Mesendoderm (in vitro differentiated cells): ENCODE data around the gene NAPSA.

Experiments used
- DNase-seq: peaks from one replicate; pipeline ENCODE4 v3.0.0; 2013
- H2AK5ac ChIP-seq: 2 replicates; pipeline ENCODE4 v1.6.1; 2013; ENCODE audit warnings: low read length, inconsistent platforms
- H2BK120ac ChIP-seq: 2 replicates; pipeline ENCODE4 v1.6.1; 2013; ENCODE audit warnings: low read depth, mild to moderate bottlenecking, low read length, moderate library complexity, mixed read lengths
- H2BK15ac ChIP-seq: replicated peaks from 2 replicates; pipeline ENCODE4 v1.6.1; 2013; ENCODE audit warnings: low read depth, mild to moderate bottlenecking, moderate library complexity
- H2BK5ac ChIP-seq: 2 replicates; pipeline ENCODE4 v1.6.1; 2013; ENCODE audit warnings: low read length, inconsistent platforms
- H3K18ac ChIP-seq: 2 replicates; pipeline ENCODE4 v1.6.1; 2013; ENCODE audit warnings: mild to moderate bottlenecking, low read length, mixed read lengths
- H3K23ac ChIP-seq: one replicate; pipeline ENCODE4 v1.6.1; 2013; ENCODE audit warnings: low read length
- H3K27ac ChIP-seq: 2 replicates; pipeline ENCODE4 v1.5.1; 2013; ENCODE audit warnings: low read depth, mild to moderate bottlenecking, inconsistent platforms, low read length, moderate library complexity
- H3K27me3 ChIP-seq: 2 replicates; pipeline ENCODE4 v1.6.1; 2013; ENCODE audit warnings: low read length, control low read depth, mild to moderate bottlenecking, inconsistent platforms; ENCODE audit not compliant: insufficient read depth, poor library complexity
- H3K36me3 ChIP-seq: 2 replicates; pipeline ENCODE4 v1.6.1; 2013; ENCODE audit warnings: low read length, inconsistent platforms; ENCODE audit not compliant: control insufficient read depth, insufficient read depth
- H3K4ac ChIP-seq: one replicate; pipeline ENCODE4 v1.6.1; 2013; ENCODE audit warnings: low read depth, mild to moderate bottlenecking, low read length, moderate library complexity
- H3K4me1 ChIP-seq: 2 replicates; pipeline ENCODE4 v1.6.1; 2013; ENCODE audit warnings: low read depth, low read length, inconsistent platforms; ENCODE audit not compliant: control insufficient read depth
- H3K4me2 ChIP-seq: 2 replicates; pipeline ENCODE4 v1.6.1; 2013; ENCODE audit warnings: low read length
- H3K4me3 ChIP-seq: 2 replicates; pipeline ENCODE4 v1.5.1; 2013; ENCODE audit warnings: mild to moderate bottlenecking, low read length
- H3K56ac ChIP-seq: one replicate; pipeline ENCODE4 v1.6.1; 2013; ENCODE audit warnings: low read length
- H3K79me1 ChIP-seq: 2 replicates; pipeline ENCODE4 v1.6.1; 2013; ENCODE audit warnings: low read length, inconsistent platforms
- H3K79me2 ChIP-seq: 2 replicates; pipeline ENCODE4 v1.6.1; 2013; ENCODE audit warnings: mild to moderate bottlenecking, low read length; ENCODE audit not compliant: control insufficient read depth, insufficient read depth
- H3K9ac ChIP-seq: 2 replicates; pipeline ENCODE4 v1.6.1; 2013; ENCODE audit warnings: low read length, inconsistent platforms
- H4K5ac ChIP-seq: one replicate; pipeline ENCODE4 v1.6.1; 2013; ENCODE audit warnings: low read length
- H4K8ac ChIP-seq: one replicate; pipeline ENCODE4 v1.6.1; 2013; ENCODE audit warnings: low read depth, mild to moderate bottlenecking, control low read depth, low read length, moderate library complexity
- WGBS: extraction: QIAGEN DNeasy Blood & Tissue Kit; methylation state at CpG from one replicate; pipeline ENCODE4 v1.1.7; 2013; ENCODE audit warnings: low lambda C conversion rate, missing lambda C conversion rate; ENCODE audit not compliant: insufficient coverage; ENCODE audit errors: extremely low coverage; 5-methylcytosine and 5-hydroxymethylcytosine counted together

NAPSA gene

DNA sequence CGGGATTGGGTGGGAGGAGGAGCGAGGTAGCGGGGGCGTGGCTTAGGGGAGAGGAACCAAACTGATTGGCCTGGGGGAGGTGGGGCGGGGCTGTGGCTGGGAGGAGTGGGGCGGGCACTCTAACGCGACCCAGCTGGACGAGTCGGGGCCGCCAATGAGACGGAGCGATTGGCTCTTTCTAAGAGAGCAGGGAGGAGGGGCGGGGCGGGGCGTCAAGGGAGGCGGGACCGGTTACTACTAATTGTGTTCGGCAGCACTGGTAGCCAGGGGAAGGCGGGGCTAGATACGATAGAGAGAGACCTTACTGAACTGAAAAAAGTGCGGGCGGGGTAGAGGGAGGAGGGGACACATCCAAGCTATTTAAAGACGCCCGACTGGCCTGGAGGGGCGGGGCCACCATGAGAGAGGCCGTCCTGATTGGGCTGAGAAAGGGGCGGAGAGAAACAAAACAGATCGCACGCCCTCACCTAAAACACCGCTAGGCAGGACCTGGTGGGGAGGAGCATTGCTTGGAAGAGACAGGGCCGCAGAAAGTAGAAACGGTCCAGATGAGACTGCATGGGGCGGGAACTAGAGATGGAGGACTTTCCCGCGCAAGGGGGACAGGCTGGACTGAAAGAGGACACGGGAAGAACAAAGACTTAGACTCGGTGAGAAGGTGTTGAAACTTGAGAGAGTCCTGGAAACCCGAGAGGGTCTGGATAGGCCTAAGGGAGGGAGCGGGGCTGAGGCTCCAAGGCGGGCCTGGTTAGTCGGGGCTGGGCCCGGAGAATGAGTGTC is 36.1 kb downstream of the NAPSA start, which contains the start of gene KCNC3:
TSS of gene KCNC3 (minus strand) at position 232 of the 780 bp plus-strand sequence. CDS start 295 bp downstream, outside the sequence.
- Histone ChIP-seq H2BK5ac (no peak within 1 kb of the TSS), H3K27me3 (peaks cover 15% of the 10 kb centered on the region), H4K8ac (no peak within 1 kb of the TSS), H3K79me2 (no peaks in the 10 kb centered on the region), H3K79me1 (no peaks in the 10 kb centered on the region), H2AK5ac (no peak within 1 kb of the TSS), H3K27ac (no peak within 1 kb of the TSS), H3K4me1 (peaks cover 6% of the 10 kb centered on the region), H3K4me2 (peak within 1 kb of the TSS; percentile 83), H3K18ac (peak within 1 kb of the TSS; percentile 31), H4K5ac (no peak within 1 kb of the TSS), H3K4ac (no peak within 1 kb of the TSS), H2BK120ac (no peak within 1 kb of the TSS), H2BK15ac (no peak within 1 kb of the TSS), H3K9ac (peak within 1 kb of the TSS; percentile 90), H3K36me3 (no peaks in the 10 kb centered on the region), H3K4me3 (peak within 1 kb of the TSS; percentile 55), H3K56ac (peak within 1 kb of the TSS; percentile 98), H3K23ac (peak within 1 kb of the TSS; percentile 24)
- DNase-seq = peak; percentile 100
- WGBS = no CpG with 5 or more reads among the region's 43 CpGs

- Histone ChIP-seq H3K27ac (no peak overlapping the region), H3K23ac (no peak overlapping the region), H4K5ac (no peak overlapping the region), H2BK5ac (no peak overlapping the region), H3K18ac (peak overlapping the region; percentile 31), H3K9ac (no peak overlapping the region), H3K4me3 (no peak overlapping the region), H4K8ac (no peak overlapping the region), H3K79me2 (no peaks in the 10 kb centered on the region), H3K4me1 (peaks cover 6% of the 10 kb centered on the region), H2BK120ac (no peak overlapping the region), H3K4ac (no peak overlapping the region), H3K79me1 (no peaks in the 10 kb centered on the region), H3K4me2 (peak overlapping the region; percentile 48), H2BK15ac (no peak overlapping the region), H2AK5ac (no peak overlapping the region), H3K27me3 (peaks cover 15% of the 10 kb centered on the region), H3K56ac (peak overlapping the region; percentile 84), H3K36me3 (no peaks in the 10 kb centered on the region)
- WGBS = no CpG with 5 or more reads among the region's 40 CpGs
- DNase-seq = no peak
Measured at GRCh38 chr19:50328873-50329145, 36.6 kb downstream of the NAPSA start.

- Histone ChIP-seq H3K56ac (peak overlapping the region; percentile 84), H2BK5ac (no peak overlapping the region), H3K9ac (peak overlapping the region; percentile 63), H2BK120ac (no peak overlapping the region), H3K4me3 (peak overlapping the region; percentile 12), H3K79me2 (no peaks in the 10 kb centered on the region), H3K4me1 (peaks cover 6% of the 10 kb centered on the region), H4K5ac (no peak overlapping the region), H3K23ac (peak overlapping the region; percentile 24), H3K27me3 (peaks cover 15% of the 10 kb centered on the region), H3K4ac (no peak overlapping the region), H3K79me1 (no peaks in the 10 kb centered on the region), H3K27ac (no peak overlapping the region), H4K8ac (no peak overlapping the region), H3K4me2 (peak overlapping the region; percentile 48), H3K36me3 (no peaks in the 10 kb centered on the region), H3K18ac (peak overlapping the region; percentile 31), H2AK5ac (no peak overlapping the region), H2BK15ac (no peak overlapping the region)
- no CpG with 5 or more reads among the region's 104 CpGs for WGBS
- DNase-seq = peak; percentile 36
Measured at GRCh38 chr19:50328224-50328872, 37.1 kb downstream of the NAPSA start.

DNA sequence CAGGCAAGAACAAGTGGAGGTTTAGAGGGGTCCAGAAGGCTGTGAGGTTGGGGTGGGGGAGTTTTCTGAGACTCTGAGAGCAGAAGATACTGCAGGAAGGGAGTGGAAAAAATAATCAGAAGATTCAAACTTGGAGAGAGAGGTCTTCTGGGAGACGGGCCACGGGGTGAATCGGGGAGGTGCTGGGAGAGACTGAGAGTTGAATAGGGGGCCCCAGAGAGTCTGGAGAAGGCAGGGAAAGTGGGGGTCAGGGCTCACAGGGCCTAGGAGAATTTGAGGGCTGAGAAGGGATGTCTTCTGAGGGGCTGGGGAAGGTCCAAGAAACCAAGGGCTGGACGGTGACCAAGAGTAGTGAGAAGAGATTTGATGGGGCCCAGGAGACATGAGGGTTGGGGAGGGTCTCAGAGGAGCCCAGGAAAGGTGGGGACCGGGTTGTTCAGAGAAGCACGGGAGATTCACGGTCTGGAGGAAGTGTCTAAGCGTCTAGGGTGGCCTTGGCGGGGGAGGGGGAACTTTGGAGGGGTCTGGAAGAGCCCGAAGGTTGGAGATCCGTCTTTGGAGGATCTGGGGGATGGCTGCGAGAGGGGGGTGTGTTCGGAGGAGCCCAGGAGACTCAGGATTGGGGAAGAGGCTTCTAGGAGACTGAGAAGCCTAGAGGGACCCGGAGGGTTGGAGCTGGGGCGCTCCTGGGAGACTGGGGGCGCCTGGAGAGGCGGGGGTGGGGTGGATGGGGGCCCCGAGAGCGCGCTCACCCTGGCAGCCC is 37.8 kb downstream of the NAPSA start:
- Histone ChIP-seq H3K18ac (no peak overlapping the region), H3K4me2 (no peak overlapping the region), H3K56ac (no peak overlapping the region), H3K9ac (no peak overlapping the region), H2AK5ac (no peak overlapping the region), H3K23ac (no peak overlapping the region), H3K79me2 (no peaks in the 10 kb centered on the region), H3K4me3 (no peak overlapping the region), H3K27ac (no peak overlapping the region), H3K27me3 (peaks cover 15% of the 10 kb centered on the region), H3K4ac (no peak overlapping the region), H3K79me1 (no peaks in the 10 kb centered on the region), H4K8ac (no peak overlapping the region), H2BK120ac (no peak overlapping the region), H4K5ac (no peak overlapping the region), H2BK5ac (no peak overlapping the region), H3K4me1 (peaks cover 6% of the 10 kb centered on the region), H2BK15ac (no peak overlapping the region), H3K36me3 (no peaks in the 10 kb centered on the region)
- no peak for DNase-seq
- no CpG with 5 or more reads among the region's 20 CpGs for WGBS

DNA sequence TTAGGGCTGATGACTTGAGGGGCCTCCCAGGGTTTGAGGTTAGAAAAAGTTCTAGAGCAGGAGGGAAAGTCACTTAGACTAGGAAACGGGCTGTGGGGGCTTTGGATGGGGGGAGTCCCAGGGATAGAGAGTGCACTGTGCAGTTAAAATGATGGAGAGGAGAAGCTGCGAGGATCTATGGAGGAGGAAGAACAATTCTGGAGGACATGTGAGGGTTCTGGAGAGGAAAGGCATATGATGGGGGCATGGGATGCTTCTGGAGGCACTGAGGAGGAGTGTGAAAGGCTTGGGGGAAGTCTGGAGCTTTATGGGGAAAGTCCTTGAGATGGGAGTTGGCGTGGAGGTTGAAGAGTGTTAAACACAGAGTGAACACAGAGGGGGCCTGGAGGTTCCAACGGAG is 38.4 kb downstream of the NAPSA start:
- H2BK15ac ChIP-seq = no peak overlapping the region
- no peak overlapping the region for H3K9ac ChIP-seq
- no peak overlapping the region for H2BK120ac ChIP-seq
- H2AK5ac ChIP-seq = no peak overlapping the region
- H4K5ac ChIP-seq = no peak overlapping the region
- H2BK5ac ChIP-seq = no peak overlapping the region
- H3K79me2 ChIP-seq = no peaks in the 10 kb centered on the region
- no peak for DNase-seq
- H3K4ac ChIP-seq = no peak overlapping the region
- H3K4me3 ChIP-seq = no peak overlapping the region
- no peak overlapping the region for H3K23ac ChIP-seq
- no peak overlapping the region for H4K8ac ChIP-seq
- H3K27ac ChIP-seq = no peak overlapping the region
- no peaks in the 10 kb centered on the region for H3K79me1 ChIP-seq
- H3K18ac ChIP-seq = no peak overlapping the region
- no CpG with 5 or more reads among the region's 4 CpGs for WGBS
- no peak overlapping the region for H3K56ac ChIP-seq
- peaks cover 15% of the 10 kb centered on the region for H3K27me3 ChIP-seq
- no peaks in the 10 kb centered on the region for H3K36me3 ChIP-seq
- no peak overlapping the region for H3K4me2 ChIP-seq
- peaks cover 6% of the 10 kb centered on the region for H3K4me1 ChIP-seq
